Measurements from ENCODE around the gene SCFD2.
"Not testable (repeated sequence)": the region's sequence is repeated elsewhere in the genome, so short reads cannot be mapped to it uniquely, and the experiment has no call there.

SCFD2 gene

GRCh38 chr4:53005808-53006207 lies 360.1 kb downstream of the SCFD2 start:
- DNase-seq: peak; percentile 22

GRCh38 chr4:53005149-53005546 lies 360.7 kb downstream of the SCFD2 start:
- peak; percentile 64 for DNase-seq

- no peak for DNase-seq
These were observed 361.2 kb downstream of the SCFD2 start for GRCh38 chr4:53004497-53005148.

GRCh38 chr4:53003959-53004358 lies 361.9 kb downstream of the SCFD2 start:
- DNase-seq: no peak

GRCh38 chr4:53000560-53000959 lies 365.3 kb downstream of the SCFD2 start:
- no peak for DNase-seq

GRCh38 chr4:52999626-53000025 lies 366.2 kb downstream of the SCFD2 start:
- no peak for DNase-seq

GRCh38 chr4:52998413-52998812 lies 367.4 kb downstream of the SCFD2 start:
- no peak for DNase-seq

GRCh38 chr4:52997132-52997416 lies 368.8 kb downstream of the SCFD2 start:
- no peak for DNase-seq

- DNase-seq: no peak
These were observed 369.4 kb downstream of the SCFD2 start for GRCh38 chr4:52996261-52997131.

- peak; percentile 92 for DNase-seq
These were observed 370.4 kb downstream of the SCFD2 start for GRCh38 chr4:52995360-52996030.

- no peak for DNase-seq
These were observed 371.3 kb downstream of the SCFD2 start for GRCh38 chr4:52994567-52994966.

GRCh38 chr4:52993771-52994170 lies 372.1 kb downstream of the SCFD2 start:
- DNase-seq: no peak

GRCh38 chr4:52992551-52992950 lies 373.3 kb downstream of the SCFD2 start:
- DNase-seq: not testable (repeated sequence)

GRCh38 chr4:52991472-52991871 lies 374.4 kb downstream of the SCFD2 start:
- DNase-seq: peak; percentile 93

- no peak for DNase-seq
These were observed 375.2 kb downstream of the SCFD2 start for GRCh38 chr4:52990706-52991105.

- DNase-seq: no peak
These were observed 376.0 kb downstream of the SCFD2 start for GRCh38 chr4:52989865-52990264.

- DNase-seq: no peak
These were observed 378.3 kb downstream of the SCFD2 start for GRCh38 chr4:52987392-52988056.

- DNase-seq: no peak
These were observed 381.4 kb downstream of the SCFD2 start for GRCh38 chr4:52984462-52984881.

GRCh38 chr4:52983563-52984303 lies 382.1 kb downstream of the SCFD2 start:
- DNase-seq: peak; percentile 50

- no peak for DNase-seq
These were observed 382.9 kb downstream of the SCFD2 start for GRCh38 chr4:52982946-52983340.

GRCh38 chr4:52982255-52982945 lies 383.5 kb downstream of the SCFD2 start:
- peak; percentile 22 for DNase-seq
